Stimulated activated CD4-positive, alpha-beta T cell treated with anti-CD3 and anti-CD28 coated beads, Interleukin-4, amount 100 ng/mL, for 48 hours (primary cell): ENCODE results near the gene FNDC3B.

Experiments used
- DNase-seq, 2 donors: peaks; one replicate each; pipeline ENCODE4 v3.0.0-alpha.2; 2020; ENCODE audit warnings: low read depth in 2 of 2

FNDC3B gene

GRCh38 chr3:172150913-172151650 is 111.7 kb downstream of the FNDC3B start:
- DNase-seq: no peak

- no peak for DNase-seq
These were observed 112.6 kb downstream of the FNDC3B start for GRCh38 chr3:172151651-172152649.

- DNase-seq: no peak
These were observed 113.5 kb downstream of the FNDC3B start for GRCh38 chr3:172152874-172153273.

GRCh38 chr3:172153335-172153861 is 114.0 kb downstream of the FNDC3B start:
- peak; percentile 24 to 36 for DNase-seq

GRCh38 chr3:172154768-172155664 is 115.6 kb downstream of the FNDC3B start:
- no peak for DNase-seq

GRCh38 chr3:172155897-172156585 is 116.7 kb downstream of the FNDC3B start:
- no peak for DNase-seq

GRCh38 chr3:172156586-172156955 is 117.2 kb downstream of the FNDC3B start:
- no peak for DNase-seq

- no peak for DNase-seq
These were observed 118.3 kb downstream of the FNDC3B start for GRCh38 chr3:172157564-172158258.

- DNase-seq: no peak
These were observed 119.4 kb downstream of the FNDC3B start for GRCh38 chr3:172158741-172159140.

- DNase-seq: no peak
These were observed 120.0 kb downstream of the FNDC3B start for GRCh38 chr3:172159376-172159775.

- no peak for DNase-seq
These were observed 120.7 kb downstream of the FNDC3B start for GRCh38 chr3:172159962-172160538.

GRCh38 chr3:172161133-172161789 is 121.9 kb downstream of the FNDC3B start:
- DNase-seq: no peak

- DNase-seq: no peak
These were observed 122.6 kb downstream of the FNDC3B start for GRCh38 chr3:172161959-172162358.

GRCh38 chr3:172163320-172163719 is 123.9 kb downstream of the FNDC3B start:
- no peak for DNase-seq

- DNase-seq: no peak
These were observed 125.4 kb downstream of the FNDC3B start for GRCh38 chr3:172164620-172165362.

- DNase-seq: no peak
These were observed 126.9 kb downstream of the FNDC3B start for GRCh38 chr3:172166261-172166660.

GRCh38 chr3:172166890-172167289 is 127.5 kb downstream of the FNDC3B start:
- DNase-seq: no peak

GRCh38 chr3:172167892-172168648 is 128.7 kb downstream of the FNDC3B start:
- DNase-seq: no peak
